SK-N-MC (cell line): Measurements from ENCODE around the gene ZDHHC14.

Experiments
- DNase-seq: peaks from one replicate; pipeline ENCODE4 v3.0.0-alpha.2; 2011; ENCODE audit warnings: low read depth, low spot score
- H3K27ac ChIP-seq: fragments of 200-600 bp; sonication (generic); 2 replicates; pipeline ENCODE4 v1.5.1; 2016; ENCODE audit warnings: mixed run types
- H3K36me3 ChIP-seq: fragments of 200-600 bp; sonication (generic); 2 replicates; pipeline ENCODE4 v1.6.1; 2017; ENCODE audit warnings: antibody characterized with exemption, low read length, mixed read lengths; ENCODE audit not compliant: insufficient read depth
- H3K4me3 ChIP-seq: fragments of 200-600 bp; sonication (generic); 2 replicates; pipeline ENCODE4 v1.5.1; 2016
- H3K9ac ChIP-seq: fragments of 200-600 bp; sonication (generic); 2 replicates; pipeline ENCODE4 v1.8.0; 2017; ENCODE audit warnings: mixed run types, mixed read lengths; ENCODE audit not compliant: insufficient read length
- H3K9me3 ChIP-seq: fragments of 200-600 bp; sonication (generic); 2 replicates; pipeline ENCODE4 v1.6.1; 2017; ENCODE audit warnings: low read depth, mild to moderate bottlenecking, antibody characterized with exemption, low read length, moderate library complexity, mixed read lengths
- EZH2 ChIP-seq: fragments of 200-600 bp; sonication (generic); IDR thresholded peaks from one replicate; pipeline ENCODE4 v1.6.1; 2017; ENCODE audit warnings: antibody characterized with exemption
- FOXP2 ChIP-seq: optimal IDR thresholded peaks from 2 replicates; pipeline ENCODE3; 2011; ENCODE audit warnings: mild to moderate bottlenecking, moderate library complexity; ENCODE audit not compliant: insufficient read depth; ENCODE audit errors: extremely low read length, control extremely low read depth
- POLR2AphosphoS5 ChIP-seq: IDR thresholded peaks from 2 replicates; pipeline ENCODE4 v1.6.1; 2012; ENCODE audit warnings: mild to moderate bottlenecking, low read depth, low read length, borderline replicate concordance

The ZDHHC14 gene

DNA sequence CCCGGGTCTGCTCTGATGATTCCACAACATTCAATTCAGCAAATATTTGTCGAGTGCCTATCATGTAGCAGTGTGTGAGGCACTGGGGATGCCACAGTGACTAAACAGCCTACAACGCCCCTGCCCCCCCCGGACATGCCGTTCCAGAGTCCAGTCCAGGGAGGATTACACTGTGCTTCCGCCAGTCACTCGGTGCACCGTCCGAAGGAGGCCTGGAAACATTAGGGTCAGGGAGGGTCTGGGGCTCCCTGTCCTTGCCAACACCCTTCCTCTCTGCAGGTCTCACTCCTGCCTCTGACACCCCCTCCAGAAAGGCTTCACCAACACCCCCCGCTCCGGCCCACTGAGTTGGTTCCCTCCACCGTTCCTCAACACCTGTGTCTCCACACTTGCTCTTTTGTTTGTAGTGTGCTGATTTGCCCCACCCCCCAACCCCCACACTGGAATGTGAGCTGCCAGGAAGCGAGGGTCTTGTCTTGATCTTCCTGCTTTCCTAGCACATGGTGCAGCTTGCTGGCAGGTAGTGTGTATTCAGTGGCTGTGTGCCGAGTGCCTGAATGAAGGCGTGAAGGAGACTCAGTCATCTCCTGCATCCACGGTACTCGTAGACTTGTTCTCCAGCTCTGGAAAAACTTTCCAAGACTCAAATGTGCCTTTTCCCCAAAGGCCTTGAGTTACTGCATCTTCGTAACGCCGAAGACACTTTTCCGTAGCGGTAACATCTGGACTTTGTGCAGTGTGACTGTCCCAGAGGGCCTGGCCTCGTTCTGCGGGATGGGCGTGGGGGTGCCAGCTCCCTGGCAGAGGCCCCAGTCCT, 150.4 kb downstream of the ZDHHC14 start:
- Histone ChIP-seq H3K36me3 (no peaks in the 10 kb centered on the region), H3K9me3 (no peaks in the 10 kb centered on the region), H3K9ac (no peak overlapping the region), H3K27ac (no peak overlapping the region), H3K4me3 (no peak overlapping the region)
- TF ChIP-seq FOXP2 (no peak), EZH2 (no peak), POLR2AphosphoS5 (no peak)
- DNase-seq = no peak

DNA sequence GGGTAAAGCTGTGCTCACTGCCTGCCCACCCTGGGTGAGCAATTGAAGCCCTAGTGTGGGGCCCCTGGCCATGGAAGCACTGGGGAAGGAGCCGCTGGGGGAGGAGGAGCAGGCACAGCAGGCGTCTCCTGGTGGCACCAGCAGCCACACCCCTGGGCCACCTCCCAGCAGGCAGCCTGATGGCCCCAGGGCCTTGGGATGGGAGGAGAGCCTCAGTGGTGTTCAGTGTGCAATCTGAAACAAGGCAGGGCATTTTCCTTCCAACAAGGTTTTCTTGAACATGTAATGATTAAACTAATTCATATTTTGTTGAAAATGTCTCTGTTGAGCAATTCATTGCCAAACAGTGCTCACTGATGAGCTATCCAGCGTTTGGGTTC, 151.0 kb downstream of the ZDHHC14 start:
- no peak for TF ChIP-seq FOXP2
- TF ChIP-seq EZH2 = no peak
- TF ChIP-seq POLR2AphosphoS5 = no peak
- Histone ChIP-seq H3K4me3 (no peak overlapping the region), H3K9ac (no peak overlapping the region), H3K9me3 (no peaks in the 10 kb centered on the region), H3K27ac (no peak overlapping the region), H3K36me3 (no peaks in the 10 kb centered on the region)
- no peak for DNase-seq

DNA sequence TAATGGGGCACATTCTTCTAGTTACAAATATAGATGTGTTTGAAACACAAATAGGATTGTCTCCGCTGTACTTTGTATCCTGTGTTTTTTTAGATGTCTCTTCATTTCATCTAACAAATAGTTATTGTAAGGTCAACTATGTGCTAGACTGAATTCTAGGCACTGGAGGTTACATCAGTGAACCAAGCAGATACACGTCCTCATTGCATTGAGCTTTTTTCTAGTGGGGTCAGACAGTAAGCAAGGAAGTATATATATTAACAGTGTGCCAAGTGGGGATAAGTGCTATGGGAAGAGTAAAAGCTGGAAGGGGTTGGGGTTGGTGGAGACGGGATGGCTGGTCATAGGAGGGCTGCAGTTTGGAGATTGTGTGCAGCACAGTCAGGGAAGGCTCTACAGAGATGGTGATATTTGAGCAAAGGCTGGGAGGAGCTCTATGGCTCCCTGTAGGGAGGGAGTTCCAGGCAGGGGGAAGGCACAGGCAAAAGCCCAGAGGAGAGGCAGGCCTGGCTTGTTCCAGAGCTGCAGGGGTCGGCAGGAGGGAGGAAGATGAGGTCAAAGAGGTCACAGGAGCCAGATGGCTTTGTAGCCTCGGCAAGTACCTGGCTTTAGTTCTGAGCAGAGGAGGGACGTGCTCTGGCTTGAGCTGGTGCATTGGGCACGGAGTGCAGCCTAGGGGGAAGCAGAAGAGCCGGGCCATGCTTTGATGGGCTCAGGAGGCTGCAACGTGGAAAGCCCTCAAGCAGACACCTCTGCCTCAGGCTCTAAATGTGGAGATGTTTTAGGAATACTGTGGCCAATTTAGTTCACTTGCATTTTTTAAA, 152.3 kb downstream of the ZDHHC14 start:
- Histone ChIP-seq H3K9me3 (no peaks in the 10 kb centered on the region), H3K27ac (no peak overlapping the region), H3K9ac (no peak overlapping the region), H3K36me3 (no peaks in the 10 kb centered on the region), H3K4me3 (no peak overlapping the region)
- no peak for DNase-seq
- TF ChIP-seq POLR2AphosphoS5 = no peak
- no peak for TF ChIP-seq FOXP2
- no peak for TF ChIP-seq EZH2

DNA sequence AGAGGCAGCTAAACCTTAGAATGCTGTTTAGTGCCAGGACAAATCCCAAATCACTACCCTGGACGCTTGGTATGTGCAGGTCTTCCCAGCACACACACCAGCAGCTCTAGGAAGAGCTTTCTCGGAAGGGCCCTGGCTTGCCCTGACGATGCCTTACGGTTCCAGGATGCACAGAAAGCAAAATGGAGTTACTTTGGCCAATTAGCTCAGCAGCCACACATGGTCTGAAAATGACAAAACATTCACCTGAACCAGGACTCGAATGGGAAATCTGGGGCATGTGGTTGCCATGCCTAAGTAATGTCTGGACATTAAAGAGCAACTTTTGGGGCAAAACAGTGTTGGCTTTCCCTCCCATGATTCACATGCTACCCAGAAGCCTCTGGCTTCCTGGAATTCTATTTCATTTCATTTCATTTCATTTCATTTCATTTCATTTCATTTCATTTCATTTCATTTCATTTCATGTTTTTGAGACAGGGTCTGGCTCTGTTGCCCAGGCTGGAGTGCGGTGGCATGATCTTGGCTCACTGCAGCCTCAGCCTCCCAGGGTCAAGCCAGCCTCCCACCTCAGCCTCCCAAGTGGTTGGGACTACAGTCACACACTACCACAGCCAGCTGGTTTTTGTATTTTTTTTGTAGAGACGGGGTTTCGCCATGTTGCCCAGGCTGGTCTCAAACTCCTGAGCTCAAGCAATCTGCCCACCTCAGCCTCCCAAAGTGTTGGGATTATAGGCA, 153.3 kb downstream of the ZDHHC14 start:
- Histone ChIP-seq H3K9me3 (no peaks in the 10 kb centered on the region), H3K9ac (no peak overlapping the region), H3K36me3 (no peaks in the 10 kb centered on the region), H3K27ac (no peak overlapping the region), H3K4me3 (no peak overlapping the region)
- TF ChIP-seq POLR2AphosphoS5 (no peak), FOXP2 (no peak), EZH2 (no peak)
- no peak for DNase-seq

DNA sequence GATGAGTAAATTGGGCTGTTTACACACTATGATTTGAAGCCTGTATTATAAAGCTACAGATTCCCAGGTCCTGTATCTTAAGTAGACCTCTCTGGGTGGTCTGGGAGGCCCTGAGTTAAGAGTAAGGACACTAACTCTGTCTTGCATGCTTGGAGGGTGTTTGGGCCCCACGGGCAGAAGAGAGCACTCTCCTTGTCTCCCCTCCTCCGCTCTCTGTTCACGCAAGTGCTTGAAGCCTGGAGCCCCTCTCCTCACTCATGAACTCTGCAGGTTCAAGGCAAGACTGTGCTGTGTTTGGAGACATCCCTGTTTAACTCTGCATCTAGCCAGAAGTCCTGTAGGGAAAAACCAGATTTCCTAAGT, 154.0 kb downstream of the ZDHHC14 start:
- Histone ChIP-seq H3K4me3 (no peak overlapping the region), H3K9ac (no peak overlapping the region), H3K9me3 (no peaks in the 10 kb centered on the region), H3K27ac (no peak overlapping the region), H3K36me3 (no peaks in the 10 kb centered on the region)
- TF ChIP-seq EZH2 (no peak), POLR2AphosphoS5 (no peak), FOXP2 (no peak)
- no peak for DNase-seq

DNA sequence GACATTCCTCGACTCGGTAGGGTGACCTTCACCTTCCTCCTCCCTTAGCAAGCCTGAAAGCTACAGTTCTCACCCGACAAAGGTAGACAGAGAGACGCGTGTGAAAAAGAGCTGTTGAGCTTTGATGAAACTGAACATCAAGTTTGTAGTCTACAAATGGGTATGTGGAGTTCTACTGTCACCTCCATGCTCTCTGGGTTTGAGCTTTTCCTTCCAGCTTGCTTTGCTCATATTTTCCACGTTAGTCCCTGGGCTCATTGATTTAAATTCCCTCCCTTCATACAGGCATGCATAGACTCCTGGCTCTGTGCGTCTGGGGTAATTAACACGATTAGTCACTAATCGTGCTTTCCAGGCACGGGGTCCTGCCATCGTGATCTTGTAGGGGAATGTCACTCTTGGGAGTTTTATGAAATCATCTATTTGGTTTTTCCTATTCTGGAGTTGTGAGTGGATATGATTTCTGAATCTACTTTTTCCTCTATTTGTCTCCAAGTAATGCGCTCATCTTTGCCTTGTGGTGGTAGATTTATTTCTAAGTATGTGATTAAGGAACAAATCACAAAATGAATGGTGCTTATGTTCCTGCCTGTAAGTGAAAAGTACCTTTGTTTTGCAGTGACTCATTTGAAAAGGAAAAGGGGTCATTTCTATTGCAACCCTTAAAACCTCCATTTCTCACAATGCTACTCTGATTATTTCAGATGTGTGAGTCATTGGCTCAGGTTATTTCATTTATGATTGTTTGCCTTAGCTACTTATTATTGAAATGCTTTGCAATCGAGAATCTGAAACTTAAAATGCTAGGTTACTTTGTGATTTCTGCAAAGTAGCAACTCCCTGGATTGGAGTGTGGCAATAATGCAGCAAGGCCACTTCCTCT, 154.6 kb downstream of the ZDHHC14 start:
- Histone ChIP-seq H3K9me3 (no peaks in the 10 kb centered on the region), H3K36me3 (no peaks in the 10 kb centered on the region), H3K9ac (no peak overlapping the region), H3K27ac (no peak overlapping the region), H3K4me3 (no peak overlapping the region)
- DNase-seq = peak; percentile 24
- TF ChIP-seq POLR2AphosphoS5 (no peak), FOXP2 (no peak), EZH2 (no peak)

DNA sequence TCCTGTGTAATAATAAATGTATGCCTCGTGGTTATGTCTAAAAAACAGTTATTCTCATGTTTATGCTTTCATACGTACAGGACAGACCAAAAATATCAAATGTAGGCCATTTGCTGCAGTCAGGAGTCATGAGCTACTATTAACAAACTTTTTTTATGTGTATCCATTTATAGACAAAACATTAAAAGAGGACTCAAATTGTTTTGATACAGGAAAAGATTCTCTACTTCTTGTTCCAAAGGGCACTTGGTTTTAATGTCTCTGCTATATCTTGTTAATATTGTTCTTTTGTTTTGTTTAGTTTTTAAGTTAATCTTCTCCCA, 155.2 kb downstream of the ZDHHC14 start:
- no peak for DNase-seq
- no peak for TF ChIP-seq POLR2AphosphoS5
- no peak for TF ChIP-seq EZH2
- TF ChIP-seq FOXP2 = no peak
- Histone ChIP-seq H3K36me3 (no peaks in the 10 kb centered on the region), H3K9me3 (no peaks in the 10 kb centered on the region), H3K4me3 (no peak overlapping the region), H3K9ac (peak overlapping the region; percentile 20), H3K27ac (no peak overlapping the region)

DNA sequence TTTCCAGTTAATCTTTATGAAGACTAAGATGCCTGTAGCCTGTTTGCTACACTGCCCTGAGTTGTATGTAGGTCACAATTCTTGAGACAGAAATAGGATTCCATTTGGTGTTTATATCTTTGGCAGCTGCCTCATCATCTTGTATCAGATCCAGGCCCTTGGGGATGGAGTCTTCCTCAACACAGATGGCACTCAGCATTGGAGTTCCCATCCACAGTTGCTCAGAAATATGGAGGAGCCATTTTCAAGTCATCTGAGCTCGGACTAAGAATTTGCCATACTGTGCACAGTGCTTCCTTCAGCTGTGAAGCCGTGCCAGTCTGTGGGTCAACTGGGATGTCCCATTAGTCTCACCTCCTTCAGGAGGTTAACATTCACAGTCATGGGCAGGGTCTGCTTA, 156.6 kb downstream of the ZDHHC14 start:
- Histone ChIP-seq H3K27ac (no peak overlapping the region), H3K9me3 (no peaks in the 10 kb centered on the region), H3K9ac (no peak overlapping the region), H3K4me3 (no peak overlapping the region), H3K36me3 (no peaks in the 10 kb centered on the region)
- no peak for DNase-seq
- TF ChIP-seq FOXP2 = no peak
- TF ChIP-seq EZH2 = no peak
- TF ChIP-seq POLR2AphosphoS5 = no peak
